WTC11 (cell line): Measurements from ENCODE around the gene PKP1. TPM values are rescaled to one million over a fixed set of nuclear protein-coding genes. Genes with fewer than 3 reads are reported as not detected.

Experiments used
- ATAC-seq: fragments of 200-7000 bp; cut with Tn5 transposase; 2 replicates; pipeline ENCODE4 v1.10.0; 2021; ENCODE audit warnings: mild to moderate bottlenecking, moderate library complexity
- CTCF ChIA-PET: fragments of 300-600 bp; sonication (Branson Sonifier 250); formaldehyde crosslinking; loops from one replicate; lab custom pipeline; 2021; ENCODE audit warnings: antibody characterized with exemption; lab: Charles Lee
- POLR2A ChIA-PET: fragments of 350-600 bp; sonication (Branson Sonifier 250); formaldehyde crosslinking; loops from one replicate; lab custom pipeline; 2021; ENCODE audit warnings: antibody characterized with exemption; lab: Charles Lee
- DNase-seq: peaks from one replicate; pipeline ENCODE4 v3.0.0; 2021; ENCODE audit warnings: low spot score
- H3K27ac Mint-ChIP-seq: 2 replicates; pipeline ENCODE4 v1.8.0; 2021; ENCODE audit warnings: mixed read lengths
- H3K27me3 Mint-ChIP-seq: 2 replicates; pipeline ENCODE4 v1.8.0; 2021; ENCODE audit warnings: low read depth, mild to moderate bottlenecking, moderate library complexity, mixed read lengths
- H3K36me3 Mint-ChIP-seq: 2 replicates; pipeline ENCODE4 v1.8.0; 2021; ENCODE audit warnings: mixed read lengths
- H3K4me1 Mint-ChIP-seq: 2 replicates; pipeline ENCODE4 v1.8.0; 2022; ENCODE audit warnings: mixed read lengths
- H3K4me3 Mint-ChIP-seq: 2 replicates; pipeline ENCODE4 v1.8.0; 2021; ENCODE audit warnings: mild to moderate bottlenecking, moderate library complexity, mixed read lengths
- H3K9me3 Mint-ChIP-seq: 2 replicates; pipeline ENCODE4 v1.8.0; 2021; ENCODE audit warnings: mixed read lengths
- ATF1 ChIP-seq: sonication (generic); formaldehyde crosslinking; IDR thresholded peaks from 2 replicates; pipeline ENCODE4 v1.8.1; 2023; ENCODE audit warnings: mild to moderate bottlenecking, moderate library complexity, missing genetic modification reagents
- ATF3 ChIP-seq: sonication (generic); formaldehyde crosslinking; conservative IDR thresholded peaks from 2 replicates; pipeline ENCODE4 v1.8.1; 2022; ENCODE audit warnings: mild to moderate bottlenecking, missing genetic modification reagents
- ATF6 ChIP-seq: sonication (generic); formaldehyde crosslinking; IDR thresholded peaks from 2 replicates; pipeline ENCODE4 v1.8.1; 2023; ENCODE audit warnings: mild to moderate bottlenecking, missing genetic modification reagents
- CDX4 ChIP-seq: fragments of 250-450 bp; sonication (Bioruptor Pico); IDR thresholded peaks from 2 replicates; pipeline ENCODE4 v1.9.0; 2021; ENCODE audit warnings: moderate library complexity, mild to moderate bottlenecking, inconsistent platforms, borderline replicate concordance
- CREB1 ChIP-seq: sonication (generic); formaldehyde crosslinking; IDR thresholded peaks from 2 replicates; pipeline ENCODE4 v1.8.0; 2023; ENCODE audit warnings: mild to moderate bottlenecking, missing genetic modification reagents
- E2F1 ChIP-seq: sonication (generic); formaldehyde crosslinking; IDR thresholded peaks from 2 replicates; pipeline ENCODE4 v1.8.0; 2022; ENCODE audit warnings: mild to moderate bottlenecking, missing genetic modification reagents
- E2F4 ChIP-seq: sonication (generic); formaldehyde crosslinking; IDR thresholded peaks from 2 replicates; pipeline ENCODE4 v1.8.1; 2022; ENCODE audit warnings: low read depth, mild to moderate bottlenecking, moderate library complexity, missing genetic modification reagents, borderline replicate concordance
- ELF4 ChIP-seq: sonication (generic); formaldehyde crosslinking; IDR thresholded peaks from 2 replicates; pipeline ENCODE4 v1.8.1; 2022; ENCODE audit warnings: low read depth, mild to moderate bottlenecking, moderate library complexity, missing genetic modification reagents
- FOXJ3 ChIP-seq: sonication (generic); formaldehyde crosslinking; IDR thresholded peaks from 2 replicates; pipeline ENCODE4 v1.9.0; 2021; ENCODE audit warnings: missing genetic modification reagents, mild to moderate bottlenecking, borderline replicate concordance
- FOXK1 ChIP-seq: sonication (generic); formaldehyde crosslinking; IDR thresholded peaks from 2 replicates; pipeline ENCODE4 v1.8.0; 2022; ENCODE audit warnings: mild to moderate bottlenecking, moderate library complexity, missing genetic modification reagents
- FOXP1 ChIP-seq: sonication (generic); formaldehyde crosslinking; IDR thresholded peaks from 2 replicates; pipeline ENCODE4 v1.8.0; 2022; ENCODE audit warnings: missing genetic modification reagents, mild to moderate bottlenecking, moderate library complexity, borderline replicate concordance
- GABPB1 ChIP-seq: sonication (generic); formaldehyde crosslinking; IDR thresholded peaks from 2 replicates; pipeline ENCODE4 v1.8.1; 2023; ENCODE audit warnings: mild to moderate bottlenecking, missing genetic modification reagents
- IRF2 ChIP-seq: sonication (generic); formaldehyde crosslinking; IDR thresholded peaks from 2 replicates; pipeline ENCODE4 v1.8.0; 2022; ENCODE audit warnings: low read depth, missing genetic modification reagents, borderline replicate concordance
- JUN ChIP-seq: sonication (generic); formaldehyde crosslinking; IDR thresholded peaks from 2 replicates; pipeline ENCODE4 v1.8.0; 2023; ENCODE audit warnings: mild to moderate bottlenecking, missing genetic modification reagents
- KAT7 ChIP-seq: sonication (generic); formaldehyde crosslinking; IDR thresholded peaks from 2 replicates; pipeline ENCODE4 v1.8.1; 2023; ENCODE audit warnings: missing genetic modification reagents, mild to moderate bottlenecking, borderline replicate concordance
- MLX ChIP-seq: sonication (generic); formaldehyde crosslinking; IDR thresholded peaks from 2 replicates; pipeline ENCODE4 v1.8.1; 2023; ENCODE audit warnings: mild to moderate bottlenecking, missing genetic modification reagents, moderate library complexity
- MYBL2 ChIP-seq: sonication (generic); formaldehyde crosslinking; IDR thresholded peaks from 2 replicates; pipeline ENCODE4 v1.8.1; 2023; ENCODE audit warnings: mild to moderate bottlenecking, moderate library complexity, missing genetic modification reagents
- NFE2L1 ChIP-seq: sonication (generic); formaldehyde crosslinking; IDR thresholded peaks from 2 replicates; pipeline ENCODE4 v1.8.1; 2023; ENCODE audit warnings: missing genetic modification reagents
- NR1H2 ChIP-seq: sonication (generic); formaldehyde crosslinking; IDR thresholded peaks from 2 replicates; pipeline ENCODE4 v1.9.0; 2021; ENCODE audit warnings: mild to moderate bottlenecking, moderate library complexity, missing genetic modification reagents
- SMAD3 ChIP-seq: sonication (generic); formaldehyde crosslinking; IDR thresholded peaks from 2 replicates; pipeline ENCODE4 v1.8.0; 2022; ENCODE audit warnings: missing genetic modification reagents, mild to moderate bottlenecking, borderline replicate concordance
- TEAD1 ChIP-seq: sonication (generic); formaldehyde crosslinking; IDR thresholded peaks from 2 replicates; pipeline ENCODE4 v1.8.0; 2022; ENCODE audit warnings: mild to moderate bottlenecking, missing genetic modification reagents
- TEAD4 ChIP-seq: sonication (generic); formaldehyde crosslinking; IDR thresholded peaks from 2 replicates; pipeline ENCODE4 v1.8.0; 2022; ENCODE audit warnings: mild to moderate bottlenecking, missing genetic modification reagents
- USF1 ChIP-seq: sonication (generic); formaldehyde crosslinking; IDR thresholded peaks from 2 replicates; pipeline ENCODE4 v1.8.0; 2022; ENCODE audit warnings: mild to moderate bottlenecking, missing genetic modification reagents
- ZMAT4 ChIP-seq: fragments of 250-450 bp; sonication (Bioruptor Pico); IDR thresholded peaks from 2 replicates; pipeline ENCODE4 v1.9.0; 2021; ENCODE audit warnings: mild to moderate bottlenecking
- ZNF121 ChIP-seq: sonication (generic); formaldehyde crosslinking; IDR thresholded peaks from 2 replicates; pipeline ENCODE4 v1.8.0; 2023; ENCODE audit warnings: missing genetic modification reagents
- ZNF138 ChIP-seq: sonication (generic); formaldehyde crosslinking; conservative IDR thresholded peaks from 2 replicates; pipeline ENCODE4 v1.8.1; 2022; ENCODE audit warnings: mild to moderate bottlenecking, moderate library complexity, missing genetic modification reagents
- ZNF317 ChIP-seq: sonication (generic); formaldehyde crosslinking; IDR thresholded peaks from 2 replicates; pipeline ENCODE4 v1.8.1; 2023; ENCODE audit warnings: low read depth, mild to moderate bottlenecking, moderate library complexity, missing genetic modification reagents, borderline replicate concordance
- ZNF416 ChIP-seq: fragments of 250-450 bp; sonication (Bioruptor Pico); IDR thresholded peaks from 2 replicates; pipeline ENCODE4 v1.9.0; 2021; ENCODE audit warnings: mild to moderate bottlenecking, inconsistent platforms
- total RNA-seq: library from RNA; stranded (reverse); gene quantifications from 3 replicates; pipeline ENCODE4 v1.2.3, GENCODE V29; 2021

The PKP1 gene
- total RNA-seq, 1 experiment from 2014 or later = 0.24 TPM

- TF ChIP-seq CREB1 (CRISPR knock-in tag) (no peak), FOXK1 (CRISPR knock-in tag) (no peak), TEAD4 (CRISPR knock-in tag) (no peak), ELF4 (CRISPR knock-in tag) (no peak), FOXP1 (CRISPR knock-in tag) (no peak), ZNF138 (CRISPR knock-in tag) (no peak), CDX4 (no peak), FOXJ3 (CRISPR knock-in tag) (no peak), ATF3 (CRISPR knock-in tag) (no peak), ATF1 (CRISPR knock-in tag) (no peak), JUN (no peak), NR1H2 (CRISPR knock-in tag) (no peak), E2F1 (CRISPR knock-in tag) (no peak), TEAD1 (no peak), SMAD3 (CRISPR knock-in tag) (no peak)
- Mint-ChIP-seq H3K36me3 (no peaks in the 10 kb centered on the region), H3K27me3 (peaks cover 32% of the 10 kb centered on the region), H3K4me1 (peaks cover 12% of the 10 kb centered on the region), H3K27ac (no peak overlapping the region), H3K4me3 (no peak overlapping the region), H3K9me3 (peaks cover 9% of the 10 kb centered on the region; the same call in 1 of the 2 replicates)
- POLR2A ChIA-PET = interaction anchor here (0.6 kb wide), 1 partner anchor 198 kb away, joined by 4 read pairs; no protein-coding TSS in a partner anchor
- DNase-seq (no peak), ATAC-seq (no peak)
- CTCF ChIA-PET = interaction anchor here (0.6 to 4.2 kb wide), 3 partner anchors 29 to 51 kb away, joined by 4 to 37 read pairs (median 9); no protein-coding TSS in a partner anchor
Measured at GRCh38 chr1:201311356-201312011, 28.2 kb downstream of the PKP1 start.

- no peak for ATAC-seq
- H3K4me3 Mint-ChIP-seq = no peak overlapping the region
- peaks cover 12% of the 10 kb centered on the region for H3K4me1 Mint-ChIP-seq
- no peaks in the 10 kb centered on the region for H3K36me3 Mint-ChIP-seq
- peaks cover 32% of the 10 kb centered on the region for H3K27me3 Mint-ChIP-seq
- POLR2A ChIA-PET = no interaction called here
- CTCF ChIA-PET = interaction anchor here (1.4 kb wide), 1 partner anchor 34 kb away, joined by 6 read pairs; no protein-coding TSS in a partner anchor
- TF ChIP-seq IRF2 (CRISPR knock-in tag) (no peak), GABPB1 (CRISPR knock-in tag) (no peak), ZMAT4 (CRISPR knock-in tag) (no peak), NFE2L1 (CRISPR knock-in tag) (no peak), MLX (CRISPR knock-in tag) (no peak), ZNF121 (CRISPR knock-in tag) (no peak), E2F4 (CRISPR knock-in tag) (no peak), ATF6 (no peak), CREB1 (CRISPR knock-in tag) (no peak), MYBL2 (no peak), ZNF416 (no peak), NR1H2 (CRISPR knock-in tag) (no peak), ZNF317 (CRISPR knock-in tag) (no peak), USF1 (no peak), KAT7 (CRISPR knock-in tag) (no peak), SMAD3 (CRISPR knock-in tag) (no peak)
- TF ChIP-seq, all 79 proteins: peak for 0
- no peak for DNase-seq
- Mint-ChIP-seq H3K27ac (no peak overlapping the region), H3K9me3 (peaks cover 9% of the 10 kb centered on the region; the same call in 1 of the 2 replicates)
Measured at GRCh38 chr1:201312298-201312697, 29.0 kb downstream of the PKP1 start.
